Activated gamma-delta T cell (primary cell): ENCODE measurements around the gene ANKRD34C.
"Not testable (repeated sequence)": the region's sequence is repeated elsewhere in the genome, so short reads cannot be mapped to it uniquely, and the experiment has no call there.

Source experiments
- DNase-seq: peaks from one replicate; lab custom pipeline; 2025; lab: John Stamatoyannopoulos, UW

Gene ANKRD34C

DNA sequence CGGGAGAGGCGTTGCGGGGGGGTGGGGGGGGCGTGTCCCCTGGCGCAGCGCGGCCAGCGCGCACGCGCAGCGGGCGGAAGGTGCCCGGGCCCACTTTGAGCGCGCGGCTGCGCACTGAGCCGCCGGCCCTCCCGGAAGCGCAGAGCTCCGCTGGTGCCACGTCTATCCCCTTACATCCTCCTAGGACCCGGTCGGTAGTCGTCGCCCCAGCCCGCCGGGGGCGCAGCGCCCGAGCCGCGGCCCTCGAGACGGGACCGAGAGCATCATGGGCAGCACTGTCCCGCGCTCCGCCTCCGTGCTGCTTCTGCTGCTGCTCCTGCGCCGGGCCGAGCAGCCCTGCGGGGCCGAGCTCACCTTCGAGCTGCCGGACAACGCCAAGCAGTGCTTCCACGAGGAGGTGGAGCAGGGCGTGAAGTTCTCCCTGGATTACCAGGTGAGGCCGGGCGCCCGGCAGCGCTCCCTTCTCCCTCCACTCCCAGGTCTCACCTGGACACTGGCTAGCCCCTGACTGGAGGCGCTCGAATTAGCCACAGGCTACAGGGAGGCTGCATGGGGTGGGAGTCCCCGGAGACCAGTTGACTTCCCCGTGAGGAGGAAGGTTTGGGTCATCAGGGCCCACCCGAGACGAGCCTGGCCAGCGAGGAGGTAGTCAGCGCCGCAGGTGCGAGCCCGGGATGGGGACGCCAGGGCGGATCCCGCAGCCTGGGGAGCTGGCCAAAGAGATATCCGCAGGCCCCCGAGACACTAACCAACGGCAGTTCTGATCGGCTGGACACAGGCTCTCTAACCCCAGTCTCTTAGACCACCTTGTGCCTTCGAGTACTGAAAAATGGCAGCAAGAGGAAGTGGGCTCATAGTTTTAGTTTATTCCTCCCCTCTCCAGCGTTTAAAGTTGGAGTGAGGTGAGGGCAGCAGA, 28.7 kb downstream of the ANKRD34C start, which contains the start of gene TMED3:
TSS of gene TMED3 (plus strand) at position 128 of the 916 bp plus-strand sequence. CDS start at position 266, 138 bp downstream.
- DNase-seq, result peak; percentile 66

DNA sequence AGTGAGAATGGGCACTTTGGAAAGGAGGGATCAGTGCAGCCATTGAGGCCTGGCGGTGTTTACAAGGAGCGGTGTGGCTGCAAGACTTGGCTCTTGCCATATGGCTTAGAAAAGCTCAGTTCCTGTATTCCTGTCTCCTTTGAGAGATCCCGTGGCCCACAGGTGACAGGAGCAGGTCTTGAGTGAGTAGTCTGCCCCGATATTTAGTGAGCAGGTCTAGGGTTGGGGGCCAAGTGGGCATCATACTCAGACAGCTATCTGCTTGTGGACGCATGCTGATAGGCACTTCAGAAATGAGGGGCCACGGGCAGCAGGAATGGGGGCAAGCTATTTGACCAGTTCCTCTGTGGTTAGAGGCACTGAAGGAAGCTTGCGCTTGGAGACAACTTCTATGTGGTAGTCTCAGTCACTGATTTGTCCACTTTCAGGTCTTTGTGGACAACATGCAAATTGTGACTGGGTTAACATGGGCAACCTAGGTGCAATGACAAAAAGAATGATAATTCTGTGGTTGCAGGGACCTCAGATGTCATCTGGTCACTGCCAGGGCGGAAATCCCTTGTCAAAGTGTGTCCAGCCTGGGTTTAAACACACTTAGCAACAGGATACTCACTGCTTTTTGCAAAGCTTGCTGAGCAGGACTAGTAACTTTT, 29.5 kb downstream of the ANKRD34C start:
- no peak for DNase-seq

DNA sequence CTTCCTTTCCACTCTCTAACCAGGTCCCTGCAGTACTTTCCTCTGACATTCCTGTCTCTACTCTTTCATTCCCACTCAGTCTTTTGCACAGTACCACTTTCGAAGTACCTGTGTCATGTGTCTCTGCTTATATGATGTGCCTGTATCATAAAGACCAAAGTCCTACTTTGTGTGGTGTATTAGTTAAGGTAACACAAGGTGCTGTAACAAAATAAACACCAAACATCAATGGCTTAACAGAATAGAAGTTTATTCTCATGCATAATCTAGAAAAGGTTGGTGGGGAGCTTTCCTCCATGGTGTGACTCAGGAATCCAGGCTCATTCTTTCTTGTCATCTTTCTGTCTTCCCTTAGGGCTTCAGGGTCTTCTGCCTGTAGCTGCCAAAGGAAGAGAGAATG, 31.7 kb downstream of the ANKRD34C start:
- no peak for DNase-seq

DNA sequence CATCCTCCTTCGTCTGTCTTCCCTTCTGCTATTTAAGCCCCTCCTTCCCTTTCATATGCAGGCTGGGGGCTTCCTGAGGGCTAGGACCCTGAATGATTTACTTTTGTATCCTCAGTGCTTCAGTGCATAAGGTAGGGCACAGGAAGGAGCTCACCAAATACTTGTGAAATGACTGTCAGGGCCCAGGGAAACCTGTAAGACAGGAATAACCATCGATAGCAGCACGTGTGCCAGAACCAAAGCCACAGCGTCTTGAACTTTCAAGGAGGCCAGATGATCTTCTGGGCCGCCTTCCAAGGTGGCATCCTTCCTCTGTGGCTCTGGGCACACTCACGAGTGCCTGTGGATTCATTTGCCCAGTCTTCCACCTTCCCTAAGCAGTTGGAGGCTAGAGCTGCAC, 32.3 kb downstream of the ANKRD34C start:
- DNase-seq, result no peak

DNA sequence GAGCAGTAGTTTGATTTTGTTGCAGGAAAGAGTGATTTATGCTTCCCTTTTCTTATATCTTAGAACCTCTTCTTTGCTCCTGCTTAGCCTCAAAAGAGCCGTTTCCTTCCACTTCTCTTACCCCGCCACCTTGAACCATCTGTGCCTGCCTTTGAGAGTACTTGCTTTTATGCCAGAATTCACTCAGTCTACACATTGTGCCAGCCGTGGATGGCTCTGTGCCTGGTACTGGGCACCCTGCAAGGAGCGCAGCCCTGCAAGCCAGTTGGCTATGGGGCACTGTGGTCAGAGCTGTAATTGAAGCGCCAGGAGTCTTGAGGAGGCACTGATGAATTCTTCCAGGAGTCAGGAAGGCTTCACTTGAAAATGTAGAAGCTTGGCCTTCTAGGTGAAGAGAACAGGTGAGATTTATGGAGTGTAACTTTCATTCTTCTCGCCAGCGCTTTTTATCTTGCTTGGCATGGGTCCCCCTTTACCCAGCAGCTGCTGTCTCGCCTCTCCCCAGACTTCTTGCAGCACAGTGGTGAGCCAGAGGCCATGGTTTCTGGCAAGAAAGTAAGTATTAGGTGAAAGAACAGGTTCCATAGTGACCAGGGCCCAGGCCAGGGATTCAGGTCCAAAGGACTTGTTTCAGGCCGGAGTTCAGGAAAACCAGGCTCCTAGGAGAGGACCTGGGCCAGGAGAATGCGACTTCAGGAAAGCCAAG, 33.3 kb downstream of the ANKRD34C start:
- no peak for DNase-seq

DNA sequence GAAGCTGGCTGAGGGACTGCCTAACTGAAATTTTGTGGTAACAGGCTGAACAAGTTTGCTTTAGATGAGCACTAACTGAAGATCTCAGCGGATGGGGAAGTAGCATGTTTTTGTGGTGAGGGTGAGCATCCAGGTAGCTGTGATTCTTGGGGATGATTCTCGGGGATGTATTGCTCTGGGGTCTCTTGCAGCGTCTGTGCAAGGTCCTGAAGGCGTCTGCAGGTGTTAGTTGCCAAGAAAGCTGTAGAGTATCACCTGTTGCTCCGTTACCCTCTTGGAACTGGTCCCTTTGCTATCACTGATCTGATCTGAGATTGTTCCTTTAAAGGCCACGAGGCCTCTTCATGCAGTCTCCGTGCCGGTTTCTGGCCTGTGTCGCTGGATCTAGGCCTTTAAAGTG, 34.3 kb downstream of the ANKRD34C start:
- DNase-seq, result no peak

DNA sequence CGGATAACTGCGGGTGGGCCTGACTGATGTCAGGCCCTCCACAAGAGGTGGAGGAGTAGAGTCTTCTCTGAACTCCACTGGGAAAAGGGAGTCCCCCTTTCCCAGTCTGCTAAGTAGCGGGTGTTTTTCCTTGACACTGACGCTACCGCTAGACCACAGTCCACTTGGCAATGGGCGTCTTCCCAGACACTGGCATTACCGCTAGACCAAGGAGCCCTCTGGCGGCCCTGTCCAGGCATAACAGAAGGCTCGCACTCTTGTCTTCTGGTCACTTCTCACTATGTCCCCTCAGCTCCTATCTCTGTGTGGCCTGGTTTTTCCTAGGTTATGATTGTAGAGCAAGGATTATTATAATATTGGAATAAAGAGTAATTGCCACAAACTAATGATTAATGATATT, 37.5 kb downstream of the ANKRD34C start:
- DNase-seq, result not testable (repeated sequence)

DNA sequence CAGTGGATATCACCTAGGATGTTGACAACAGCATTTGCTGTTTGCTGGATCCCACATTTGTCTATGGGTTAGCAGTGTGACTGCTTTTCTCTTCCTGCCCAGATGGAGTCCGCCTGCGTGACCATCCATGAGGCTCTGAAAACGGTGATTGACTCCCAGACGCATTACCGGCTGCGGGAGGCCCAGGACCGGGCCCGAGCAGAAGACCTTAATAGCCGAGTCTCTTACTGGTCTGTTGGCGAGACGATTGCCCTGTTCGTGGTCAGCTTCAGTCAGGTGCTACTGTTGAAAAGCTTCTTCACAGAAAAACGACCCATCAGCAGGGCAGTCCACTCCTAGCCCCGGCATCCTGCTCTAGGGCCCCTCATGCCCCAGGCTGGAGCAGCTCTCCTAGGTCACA, 39.4 kb downstream of the ANKRD34C start:
- no peak for DNase-seq

DNA sequence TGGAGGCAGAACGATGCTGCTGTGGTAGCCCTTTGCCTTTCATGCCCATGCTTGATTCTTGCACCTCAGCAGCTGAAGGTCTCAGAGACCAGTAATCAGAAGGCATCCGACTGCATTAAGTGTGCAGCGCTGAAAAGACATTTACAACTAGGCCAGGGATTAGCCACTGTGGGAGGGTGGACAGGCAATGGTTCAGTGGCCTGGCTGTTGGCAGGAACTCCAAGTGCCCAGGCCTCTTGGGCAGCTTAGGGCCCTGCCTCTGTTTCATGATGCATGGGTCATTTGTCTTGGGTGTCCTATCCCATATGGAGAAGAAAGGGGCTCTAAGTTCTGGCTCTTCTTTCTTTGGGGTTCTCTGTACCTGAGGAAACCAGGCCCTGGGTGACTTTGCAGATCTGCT, 39.8 kb downstream of the ANKRD34C start:
- DNase-seq, result no peak

DNA sequence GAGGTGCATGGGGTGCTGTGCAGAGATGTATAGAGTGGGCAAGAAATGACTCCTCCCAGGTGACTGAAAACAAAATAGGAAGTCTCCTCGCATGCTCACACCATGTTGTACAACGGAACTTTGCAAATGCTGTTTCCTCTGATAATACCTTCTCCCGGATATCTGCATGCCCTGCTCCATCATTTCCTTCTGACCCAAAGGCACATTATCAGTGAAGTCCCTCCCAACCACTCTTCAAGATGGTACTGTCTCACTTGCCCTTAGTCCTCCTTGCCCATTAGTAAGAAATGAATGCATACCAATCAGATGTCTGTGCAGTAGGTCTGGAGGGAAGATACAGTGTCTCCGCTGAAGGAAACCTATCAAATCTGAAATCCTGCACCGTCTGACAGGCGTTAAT, 40.4 kb downstream of the ANKRD34C start:
- DNase-seq, result no peak

DNA sequence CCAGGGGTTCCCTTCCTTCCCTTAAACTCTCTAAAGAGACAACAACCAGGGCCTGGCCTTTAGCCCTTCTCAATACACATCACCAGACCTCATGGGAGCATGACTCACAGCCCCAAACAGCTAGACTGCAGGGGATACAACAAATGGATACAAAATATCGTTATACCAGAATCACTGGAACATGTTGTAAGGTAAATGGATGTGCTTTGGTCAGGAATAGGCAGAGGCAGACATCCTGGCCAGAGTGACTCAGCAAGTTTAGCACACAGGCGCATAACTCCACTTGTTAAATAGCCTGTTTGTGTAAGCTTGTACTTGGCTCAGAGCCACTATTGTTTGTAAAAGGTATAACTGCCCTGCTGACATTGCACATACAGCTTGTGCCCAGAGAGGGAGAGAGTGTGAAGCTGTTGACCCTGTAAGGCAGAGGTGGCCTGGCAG, 46.7 kb downstream of the ANKRD34C start:
- no peak for DNase-seq
